ENCODE measurements around the gene INSRR. TPM values are rescaled to one million over a fixed set of nuclear protein-coding genes. Genes with fewer than 3 reads are reported as not detected.
A peak's percentile ranks its signal among the peaks of the same experiment; 100 is the strongest.

Gene INSRR
- total RNA-seq, 1 donor from 2014 or later: not detected

DNA sequence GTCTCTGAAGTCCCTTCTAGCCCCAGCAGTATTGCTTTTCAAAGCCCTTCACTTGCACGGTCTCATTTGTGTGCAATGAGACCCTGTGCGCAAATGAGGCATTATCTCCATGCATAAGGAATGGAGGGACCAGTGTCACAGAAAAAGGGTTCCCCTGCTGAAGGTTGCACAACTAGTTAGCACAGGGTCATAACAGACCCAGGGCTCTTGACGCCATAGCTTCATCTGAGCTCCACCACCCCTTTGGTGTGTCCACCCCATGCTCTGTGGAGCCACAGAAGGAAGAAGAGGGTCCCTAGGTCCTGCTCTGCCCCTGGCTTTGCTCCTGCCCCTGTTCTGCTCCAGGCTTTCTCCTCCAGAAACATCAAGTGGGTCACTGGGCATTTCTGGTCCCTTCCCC, 54.9 kb downstream of the INSRR start:
- no peak for TF ChIP-seq CTCF (conservative IDR thresholded peaks at IDR 0.05; ENCODE audit: low read depth, low read length)
- DNase-seq (ENCODE audit: low read depth): no peak
- H3K4me3 ChIP-seq (ENCODE audit: low read depth, low read length): no peak overlapping the region

GRCh38 chr1:156803086-156803851, 55.6 kb downstream of the INSRR start:
- no peak overlapping the region for H3K4me3 ChIP-seq (ENCODE audit: low read depth, low read length)
- DNase-seq (ENCODE audit: low read depth): no peak
- TF ChIP-seq CTCF (conservative IDR thresholded peaks at IDR 0.05; ENCODE audit: low read depth, low read length): no peak

- TF ChIP-seq CTCF (conservative IDR thresholded peaks at IDR 0.05; ENCODE audit: low read depth, low read length): no peak
- H3K4me3 ChIP-seq (ENCODE audit: low read depth, low read length): no peak overlapping the region
- no peak for DNase-seq (ENCODE audit: low read depth)
These were observed 56.4 kb downstream of the INSRR start for GRCh38 chr1:156802421-156802935.

DNA sequence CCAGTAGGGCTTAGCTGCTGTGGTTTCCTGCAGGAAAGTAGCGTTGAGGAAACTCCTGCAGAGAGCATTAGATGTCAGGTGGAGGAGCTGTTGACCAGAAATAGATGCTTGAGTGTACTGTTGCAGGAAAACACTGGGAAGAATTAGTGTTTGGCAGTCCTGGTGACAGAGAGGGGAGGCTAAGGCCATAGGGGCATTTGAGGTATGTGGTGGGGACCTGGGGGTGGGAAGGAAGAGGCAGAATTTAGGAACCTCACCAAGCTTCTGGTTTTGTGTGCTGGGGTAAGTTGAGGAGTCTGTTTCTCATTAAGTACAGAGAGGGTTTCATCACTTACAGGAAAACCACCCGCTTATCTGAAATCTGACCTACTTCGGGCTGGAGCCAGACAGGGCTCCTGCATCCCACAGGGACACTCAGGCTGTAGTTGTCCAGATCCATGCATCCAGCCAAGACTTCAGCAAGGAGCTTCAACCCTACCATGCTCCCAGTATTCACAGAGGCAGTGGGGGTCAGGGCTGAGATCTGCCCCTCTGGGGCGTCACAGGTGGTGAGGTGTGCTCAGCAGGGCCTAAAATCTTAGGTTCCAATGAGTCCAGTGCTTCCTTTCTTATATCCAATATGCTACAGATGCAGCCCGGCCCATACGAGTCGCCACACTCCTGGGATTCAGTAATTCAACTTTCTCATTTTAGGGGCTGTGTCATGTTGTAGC, 57.4 kb downstream of the INSRR start:
- no peak for DNase-seq (ENCODE audit: low read depth)
- H3K4me3 ChIP-seq (ENCODE audit: low read depth, low read length): no peak overlapping the region
- no peak for TF ChIP-seq CTCF (conservative IDR thresholded peaks at IDR 0.05; ENCODE audit: low read depth, low read length)

- TF ChIP-seq CTCF (conservative IDR thresholded peaks at IDR 0.05; ENCODE audit: low read depth, low read length): peak; percentile 84
- no peak for DNase-seq (ENCODE audit: low read depth)
- H3K4me3 ChIP-seq (ENCODE audit: low read depth, low read length): no peak overlapping the region
These were observed 61.6 kb downstream of the INSRR start for GRCh38 chr1:156797212-156797871.

- TF ChIP-seq CTCF (conservative IDR thresholded peaks at IDR 0.05; ENCODE audit: low read depth, low read length): no peak
- no peak for DNase-seq (ENCODE audit: low read depth)
- H3K4me3 ChIP-seq (ENCODE audit: low read depth, low read length): no peak overlapping the region
These were observed 62.4 kb downstream of the INSRR start for GRCh38 chr1:156796340-156797097.

Data from epithelial cell of proximal tubule (primary cell).